NCI-H2107 treated with DMSO at 0.1 percent for 48 hours (cell line): ENCODE data around the gene RTN4R.
"Not testable (repeated sequence)": the region's sequence is repeated elsewhere in the genome, so short reads cannot be mapped to it uniquely, and the experiment has no call there.

ENCODE experiments used
- DNase-seq: peaks from one replicate; lab custom pipeline; 2025; ENCODE audit not compliant: unreplicated experiment; lab: John Stamatoyannopoulos, UW

Gene RTN4R

GRCh38 chr22:20305894-20306645 lies 38.0 kb upstream of the RTN4R start:
- no peak for DNase-seq

DNA sequence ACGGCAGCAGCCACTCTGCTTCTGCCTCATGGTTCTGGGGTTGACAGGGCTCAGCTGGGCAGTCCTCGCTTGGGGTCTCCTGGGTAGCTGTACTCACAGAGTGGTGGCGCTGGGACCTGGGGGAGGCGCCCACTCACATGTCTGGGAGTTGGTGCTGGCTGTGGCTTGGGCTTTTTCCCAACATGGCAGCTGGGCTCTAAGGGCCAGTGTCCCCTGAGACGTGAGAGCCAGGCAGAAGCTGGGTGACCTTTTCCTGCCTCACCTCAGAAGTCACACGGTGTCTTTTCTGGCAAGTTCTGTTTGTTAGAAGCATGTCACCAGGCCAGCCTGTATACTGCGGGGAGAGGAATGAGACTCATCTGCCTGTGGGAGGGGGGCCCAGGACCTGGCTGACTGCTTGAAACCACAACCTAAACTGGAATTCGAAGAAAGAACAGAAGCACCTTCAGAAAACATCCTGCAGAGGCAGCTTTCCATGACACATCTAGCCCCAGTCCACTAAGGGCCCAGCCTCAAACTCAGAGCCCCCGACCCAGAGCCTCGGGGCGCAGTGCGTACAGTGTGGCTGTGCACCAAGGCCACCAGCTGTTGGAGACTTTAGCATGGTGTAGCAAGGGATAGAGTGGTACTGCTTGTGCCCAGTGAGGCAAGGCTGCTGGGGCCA lies 37.2 kb upstream of the RTN4R start:
- not testable (repeated sequence) for DNase-seq

GRCh38 chr22:20304646-20305045 lies 36.5 kb upstream of the RTN4R start:
- no peak for DNase-seq

DNA sequence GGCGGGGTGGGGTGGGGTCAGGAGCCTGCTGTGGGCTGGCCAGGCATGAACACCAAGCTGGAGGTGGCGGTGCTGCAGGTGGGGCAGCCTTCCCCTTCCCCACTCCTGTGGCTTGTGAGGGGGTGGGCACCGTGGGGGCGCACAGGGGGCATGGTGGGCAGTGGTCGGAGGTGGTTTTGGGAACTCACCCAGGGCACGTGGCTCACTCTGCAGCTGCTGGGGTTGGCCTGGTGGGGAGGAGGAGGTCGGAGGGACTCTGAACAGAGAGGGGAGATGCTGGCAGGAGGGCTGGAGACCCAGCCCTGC lies 35.1 kb upstream of the RTN4R start:
- DNase-seq = not testable (repeated sequence)

DNA sequence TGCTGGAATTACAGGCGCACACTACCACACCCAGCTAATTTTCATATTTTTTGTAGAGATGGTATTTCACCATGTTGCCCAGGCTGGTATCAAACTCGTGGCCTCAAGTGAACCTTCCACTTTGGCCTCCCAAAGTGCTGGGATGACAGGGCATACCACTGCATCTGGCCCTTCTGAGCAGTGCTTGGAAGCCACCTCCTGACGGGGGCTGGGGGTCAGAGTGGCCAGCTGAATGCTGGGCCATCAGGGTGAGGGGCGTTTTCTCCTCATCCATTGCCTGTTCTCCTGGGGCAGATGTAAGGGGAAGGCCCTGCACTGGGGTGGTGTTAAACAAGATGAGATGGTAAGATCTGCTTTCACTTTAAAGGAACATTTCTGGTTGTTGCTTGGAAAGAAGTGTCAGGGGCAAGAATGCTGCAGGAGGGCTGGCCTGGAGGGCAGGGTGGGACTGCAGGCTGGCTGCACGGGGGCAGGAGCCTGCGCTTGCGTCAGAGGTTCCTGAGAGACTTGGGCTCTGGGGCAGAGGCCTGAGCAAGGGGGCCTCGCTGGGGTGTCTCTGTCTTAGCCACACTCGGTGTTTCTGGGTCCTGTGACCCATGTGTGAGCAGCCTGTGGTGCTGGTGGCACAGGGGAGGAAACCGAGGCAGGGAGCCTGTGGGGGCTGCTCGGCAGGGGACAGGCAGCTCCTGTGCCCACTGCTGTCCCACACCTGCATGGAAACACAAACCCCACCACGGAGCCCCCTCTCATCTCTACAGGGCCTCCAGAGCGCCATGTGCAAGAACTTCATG lies 34.5 kb upstream of the RTN4R start:
- no peak for DNase-seq

GRCh38 chr22:20299746-20300136 lies 31.6 kb upstream of the RTN4R start:
- no peak for DNase-seq

GRCh38 chr22:20298803-20299745 lies 31.0 kb upstream of the RTN4R start:
- DNase-seq = peak; percentile 30

GRCh38 chr22:20298110-20298802 lies 30.1 kb upstream of the RTN4R start:
- no peak for DNase-seq

DNA sequence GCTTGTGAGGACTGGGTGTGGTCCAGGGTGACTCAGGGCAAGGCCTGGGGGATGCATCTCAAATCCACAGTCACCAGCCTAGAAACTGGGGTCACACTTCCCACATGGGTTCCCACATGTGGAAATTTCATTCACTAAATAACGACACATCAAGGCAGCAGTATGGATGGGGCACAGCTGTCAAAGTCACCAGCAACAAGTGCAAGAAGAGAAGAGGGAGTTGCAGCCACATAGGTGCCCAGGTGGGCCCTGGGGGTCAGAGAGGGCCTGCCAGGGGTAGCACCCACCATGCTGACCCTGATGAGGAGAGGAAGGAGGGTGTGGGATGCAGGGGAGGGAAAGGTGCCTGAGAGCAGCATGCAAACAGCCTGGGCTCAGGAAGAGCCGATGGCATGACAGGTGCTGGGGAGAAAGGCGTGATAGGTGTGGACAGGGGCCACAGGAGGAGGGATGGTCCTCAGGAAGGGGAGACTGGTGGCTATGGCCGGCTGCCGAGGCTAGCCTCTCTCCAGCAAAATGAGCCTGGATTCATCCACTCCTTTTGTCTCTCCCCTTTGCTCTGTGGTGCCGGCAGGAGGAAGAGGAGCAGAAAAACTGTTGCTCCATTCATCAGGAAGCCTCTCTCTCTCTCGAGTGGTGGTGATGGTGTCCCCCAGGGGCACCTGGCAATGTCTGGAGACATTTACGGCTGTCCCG lies 29.4 kb upstream of the RTN4R start:
- no peak for DNase-seq

DNA sequence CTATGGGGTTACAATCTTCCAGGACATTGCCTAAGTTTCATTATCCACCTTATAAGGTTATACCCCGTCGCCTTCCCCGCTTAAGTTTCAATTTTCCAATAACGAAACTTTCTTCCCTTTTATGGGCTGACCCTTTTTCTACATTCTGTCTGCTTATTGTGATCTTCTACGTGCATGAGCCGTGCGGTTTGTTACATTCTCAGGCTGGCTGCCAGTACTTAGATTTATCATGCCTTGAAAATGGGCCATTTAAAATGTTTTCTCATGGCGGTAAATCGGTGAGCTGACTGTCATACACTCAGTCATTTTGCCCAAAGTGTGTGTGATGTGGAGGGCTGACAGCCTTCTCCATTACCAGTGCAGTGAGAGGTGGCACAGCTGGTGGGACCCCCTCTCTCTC lies 28.5 kb upstream of the RTN4R start:
- DNase-seq = no peak

GRCh38 chr22:20295262-20296064 lies 27.3 kb upstream of the RTN4R start:
- DNase-seq = no peak

DNA sequence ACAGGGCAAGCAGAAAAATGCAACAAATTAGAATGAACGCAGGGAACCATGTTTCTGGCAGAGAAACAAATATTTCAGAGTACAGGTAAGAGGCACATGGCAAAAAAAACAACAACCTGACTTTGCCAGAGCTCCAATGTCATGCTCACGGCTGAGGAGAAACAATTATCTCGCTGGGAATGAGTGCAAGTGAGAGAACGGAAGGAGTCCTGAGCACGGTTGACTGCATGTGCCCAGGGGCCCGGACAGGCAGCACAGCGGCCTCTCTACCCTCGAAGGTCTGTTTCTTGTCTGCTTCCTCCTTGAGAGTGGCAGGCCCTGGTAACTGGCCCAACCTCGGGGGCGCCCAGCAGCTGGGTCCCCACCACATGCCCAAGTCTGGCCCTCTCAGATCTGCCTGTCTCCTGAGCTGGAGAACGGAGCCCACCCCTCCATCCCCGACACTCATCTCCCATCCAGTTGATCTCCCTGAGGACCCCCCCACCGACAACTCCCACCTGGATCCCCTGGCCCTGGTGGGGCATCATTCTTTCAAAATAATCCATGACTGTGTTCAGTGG lies 24.6 kb upstream of the RTN4R start:
- no peak for DNase-seq

DNA sequence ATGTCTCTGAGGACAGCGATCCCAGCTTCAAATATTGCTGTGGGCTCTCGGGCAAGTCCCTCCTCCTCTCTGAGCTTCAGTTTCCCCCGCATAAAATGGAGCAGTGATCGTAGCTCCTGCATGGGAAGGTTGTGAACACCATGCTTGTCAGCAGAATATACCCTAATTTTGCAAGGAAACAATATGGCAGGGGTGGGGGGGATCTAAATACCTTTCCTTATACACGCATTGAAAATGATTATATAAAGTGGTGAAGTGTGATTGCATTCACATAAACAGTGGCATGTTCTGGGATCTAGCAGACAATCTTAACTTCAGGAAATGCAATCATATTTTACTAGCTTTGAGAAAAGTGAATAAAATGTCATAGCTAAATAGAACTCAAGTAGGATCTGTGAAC lies 24.0 kb upstream of the RTN4R start:
- no peak for DNase-seq

GRCh38 chr22:20291604-20292063 lies 23.5 kb upstream of the RTN4R start:
- no peak for DNase-seq

DNA sequence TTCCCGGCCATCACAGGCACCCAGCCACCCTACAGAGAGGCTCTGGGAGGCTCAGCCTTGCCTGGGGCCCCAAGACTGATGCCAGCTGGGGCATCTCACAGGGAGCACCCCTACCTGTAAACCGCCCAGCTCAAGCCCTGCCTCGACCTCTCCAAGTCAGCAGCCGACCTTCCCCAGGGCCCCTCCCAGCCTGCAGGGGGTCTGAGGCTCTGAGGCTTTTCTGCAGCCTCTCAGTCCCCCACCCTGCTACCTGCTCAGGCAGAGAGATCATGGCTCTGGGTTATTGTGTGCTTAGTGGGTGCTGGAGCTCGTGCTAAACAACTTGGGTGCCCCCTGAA lies 23.1 kb upstream of the RTN4R start:
- DNase-seq = no peak

DNA sequence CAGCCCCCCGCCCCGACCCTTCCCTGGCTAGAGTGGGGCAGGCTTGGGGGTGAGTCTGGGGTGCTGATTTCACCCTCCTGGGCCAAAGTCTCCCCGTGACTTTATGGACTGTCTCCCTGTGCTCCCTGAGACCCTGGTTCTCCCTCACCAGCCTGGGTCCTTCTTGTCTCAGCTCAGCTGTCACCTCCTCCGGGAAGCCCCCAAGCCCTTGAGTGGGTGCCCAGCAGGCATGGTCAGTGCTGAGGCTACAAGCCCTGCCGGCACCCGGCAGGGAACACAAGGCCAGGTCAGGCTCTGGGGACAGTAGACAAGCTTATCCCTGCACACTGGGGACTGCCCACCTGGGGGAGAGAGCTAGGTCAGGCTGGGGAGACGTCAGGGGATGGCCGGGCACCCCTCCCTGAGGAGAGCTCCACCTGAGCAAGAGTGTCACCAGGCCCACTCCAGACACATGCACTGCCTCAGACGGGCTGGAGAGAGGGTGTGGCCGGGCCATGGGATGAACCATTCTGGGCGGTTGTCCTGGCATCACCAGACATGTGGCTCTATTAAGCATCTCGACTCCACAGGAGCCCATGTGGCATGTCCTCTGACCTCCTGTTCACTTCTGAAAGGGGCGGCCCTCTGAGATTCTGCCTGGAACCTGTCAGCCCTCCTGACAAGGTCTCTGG lies 22.6 kb upstream of the RTN4R start:
- no peak for DNase-seq

GRCh38 chr22:20290045-20290392 lies 21.9 kb upstream of the RTN4R start:
- no peak for DNase-seq
